Embryonic facial prominence (tissue), 1 donor: ENCODE data around the gene EXD1.
"Not testable (repeated sequence)": the region's sequence is repeated elsewhere in the genome, so short reads cannot be mapped to it uniquely, and the experiment has no call there.

Source experiments
- DNase-seq: peaks from one replicate; pipeline ENCODE4 v3.0.0-alpha.2; 2016; ENCODE audit errors: extremely low spot score

EXD1 gene, protein sequence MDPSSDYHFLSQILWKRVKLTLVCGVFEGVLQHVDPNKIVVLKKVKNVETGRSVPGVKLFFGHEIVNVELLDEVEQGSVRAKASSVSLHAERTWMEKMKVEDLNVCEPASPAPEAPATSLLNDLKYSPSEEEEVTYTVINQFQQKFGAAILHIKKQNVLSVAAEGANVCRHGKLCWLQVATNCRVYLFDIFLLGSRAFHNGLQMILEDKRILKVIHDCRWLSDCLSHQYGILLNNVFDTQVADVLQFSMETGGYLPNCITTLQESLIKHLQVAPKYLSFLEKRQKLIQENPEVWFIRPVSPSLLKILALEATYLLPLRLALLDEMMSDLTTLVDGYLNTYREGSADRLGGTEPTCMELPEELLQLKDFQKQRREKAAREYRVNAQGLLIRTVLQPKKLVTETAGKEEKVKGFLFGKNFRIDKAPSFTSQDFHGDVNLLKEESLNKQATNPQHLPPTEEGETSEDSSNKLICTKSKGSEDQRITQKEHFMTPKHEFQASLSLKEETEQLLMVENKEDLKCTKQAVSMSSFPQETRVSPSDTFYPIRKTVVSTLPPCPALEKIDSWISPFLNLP

DNA sequence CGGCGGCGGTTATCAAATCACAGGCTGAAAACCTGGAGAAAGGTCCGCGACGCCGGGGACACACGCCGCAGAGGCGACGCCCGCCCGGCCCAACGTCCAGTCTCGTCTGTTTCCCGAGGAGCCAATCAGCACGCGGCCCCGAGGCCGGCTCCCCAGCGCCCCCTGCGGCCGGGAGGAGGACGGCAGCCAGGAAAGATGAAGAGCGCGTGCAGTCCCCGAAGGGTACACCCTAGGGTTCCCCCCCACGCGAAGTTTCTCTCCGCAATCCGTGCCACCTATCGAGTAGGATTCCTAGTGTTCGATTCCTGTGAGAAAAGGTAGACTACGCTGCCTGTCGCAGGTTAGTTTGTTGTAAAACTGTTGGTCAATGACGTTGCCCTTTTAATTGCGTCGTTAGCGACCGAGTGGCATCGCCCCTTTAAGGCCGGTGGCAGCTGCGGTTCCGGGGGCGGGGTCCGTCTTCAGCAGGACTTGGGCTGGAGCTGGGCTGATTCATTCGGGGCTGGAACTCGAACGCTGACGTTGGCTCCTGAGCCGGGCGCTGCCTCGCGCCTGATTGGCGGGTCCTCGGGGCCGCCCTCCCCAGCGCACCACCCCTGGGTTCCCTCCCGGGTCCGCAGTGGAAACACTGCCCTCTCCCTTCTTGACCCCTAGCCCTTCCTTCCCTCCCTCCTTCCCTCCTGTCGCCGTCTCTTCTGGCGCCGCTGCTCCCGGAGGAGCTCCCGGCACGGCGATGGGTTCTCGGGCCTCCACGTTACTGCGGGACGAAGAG lies at the start of gene EXD1, which contains the start of gene CHP1:
EXD1 (minus strand) TSS at position 108 of the 772 bp plus-strand sequence. CDS start 4,182 bp downstream, outside the sequence.
CHP1 (plus strand) TSS at position 619 of the 772 bp plus-strand sequence; CDS start at position 734, 115 bp downstream.
- DNase-seq = peak; percentile 95

DNA sequence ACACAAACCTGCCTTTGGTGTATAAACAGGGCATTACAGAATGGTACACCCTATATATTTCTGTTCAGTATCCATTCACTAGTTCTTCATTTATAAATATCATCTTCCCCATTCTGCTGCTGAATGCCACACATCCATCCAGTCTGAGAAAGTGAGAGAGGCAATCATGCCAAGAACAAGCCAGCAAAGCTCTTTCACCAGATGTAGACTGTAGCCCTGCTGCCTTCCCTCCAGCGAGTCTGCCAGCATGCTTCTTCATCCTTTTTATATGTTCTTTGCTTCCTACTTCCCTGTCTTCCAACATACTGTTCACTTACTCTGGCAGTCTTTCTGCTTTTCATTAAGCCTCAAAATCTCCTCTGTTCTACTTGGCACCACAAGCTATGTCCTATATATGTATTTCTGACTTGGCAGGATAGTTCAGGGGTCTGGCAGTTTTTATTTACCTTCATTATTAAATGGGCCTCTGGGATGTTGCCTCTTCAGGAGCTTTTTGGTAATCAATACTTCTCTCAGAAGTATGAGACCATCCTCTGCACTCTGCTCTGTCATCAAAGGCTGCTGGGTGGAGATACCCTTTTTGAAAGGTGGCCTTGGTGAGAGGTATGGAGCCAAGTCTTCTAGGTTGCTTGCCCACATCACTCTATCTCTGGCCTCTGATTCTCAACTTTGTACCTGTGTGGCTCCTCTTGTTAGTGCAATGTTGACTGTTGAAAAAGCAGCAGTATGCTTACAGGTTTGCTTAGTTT lies 49.2 kb upstream of the EXD1 start:
- no peak for DNase-seq

DNA sequence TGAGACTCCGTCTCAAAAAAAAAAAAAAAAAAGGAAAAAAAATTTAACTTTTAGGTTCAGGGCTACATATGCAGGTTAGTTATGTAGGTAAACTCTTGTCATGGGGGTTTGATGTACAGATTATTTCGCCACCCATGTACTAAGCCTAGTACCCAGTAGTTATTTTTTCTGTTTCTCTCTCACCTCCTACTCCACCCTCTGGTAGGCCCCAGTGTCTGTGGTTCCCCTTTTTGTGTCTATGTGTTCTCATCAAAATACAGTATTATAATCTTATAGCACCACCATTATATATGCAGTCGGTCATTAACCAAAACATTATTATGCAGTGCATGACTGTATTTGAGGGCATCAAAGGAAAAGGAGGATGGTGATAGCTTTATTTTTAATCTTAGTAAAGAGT lies 47.8 kb upstream of the EXD1 start:
- DNase-seq = no peak

DNA sequence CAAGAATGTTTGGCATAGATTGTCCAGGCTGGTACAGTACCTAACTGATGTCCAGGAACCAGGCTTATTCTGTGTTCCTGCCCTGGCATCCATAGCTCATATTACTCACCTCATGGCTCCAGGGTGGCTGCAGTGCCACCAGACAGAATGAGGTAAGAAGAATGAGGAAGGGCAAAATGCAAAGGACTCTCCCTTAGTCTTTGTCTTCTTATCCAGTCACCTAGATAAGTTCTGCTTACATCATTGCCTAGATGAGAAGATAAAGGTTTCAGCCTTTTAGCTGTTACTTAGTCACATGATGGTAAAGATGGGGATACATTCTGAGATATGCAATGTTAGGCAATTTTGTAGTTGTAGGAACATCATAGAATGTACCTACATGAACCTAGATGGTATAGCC lies 46.3 kb upstream of the EXD1 start:
- no peak for DNase-seq

GRCh38 chr15:41269887-41270286 lies 39.3 kb upstream of the EXD1 start:
- no peak for DNase-seq

GRCh38 chr15:41263891-41264351 lies 33.4 kb upstream of the EXD1 start:
- no peak for DNase-seq

- DNase-seq = no peak
Observed at GRCh38 chr15:41262571-41262970, 32.0 kb upstream of the EXD1 start.

GRCh38 chr15:41260924-41261323 lies 30.4 kb upstream of the EXD1 start:
- DNase-seq = not testable (repeated sequence)

DNA sequence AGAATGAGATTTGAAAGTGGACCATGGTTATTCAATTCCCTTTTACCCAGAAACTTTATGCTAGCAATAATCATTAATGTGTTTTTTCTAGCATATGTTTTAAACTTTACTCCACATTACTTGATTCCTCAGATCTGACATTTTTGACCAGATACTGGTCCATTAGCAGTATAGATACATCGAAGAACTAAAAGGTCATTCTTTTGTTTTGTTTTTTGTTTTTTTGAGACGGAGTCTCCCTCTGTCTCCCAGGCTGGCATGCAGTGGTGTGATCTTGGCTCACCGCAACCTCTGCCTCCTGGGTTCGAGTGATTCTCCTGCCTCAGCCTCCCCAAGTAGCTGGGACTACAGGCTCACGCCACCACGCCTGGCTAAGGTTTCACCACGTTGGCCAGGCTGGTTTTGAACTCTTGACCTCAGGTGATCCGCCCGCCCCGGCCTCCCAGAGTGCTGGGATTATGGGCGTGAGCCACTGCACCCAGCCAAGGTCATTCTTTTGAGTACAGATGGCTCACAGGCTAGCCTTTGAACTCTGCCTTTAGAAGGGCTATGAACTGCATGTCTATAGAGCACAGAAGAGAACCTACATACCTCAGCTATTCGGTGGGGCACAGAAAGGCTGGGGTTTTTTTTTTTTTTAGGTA lies 29.1 kb upstream of the EXD1 start:
- no peak for DNase-seq

GRCh38 chr15:41258750-41259471 lies 28.4 kb upstream of the EXD1 start:
- DNase-seq = no peak

DNA sequence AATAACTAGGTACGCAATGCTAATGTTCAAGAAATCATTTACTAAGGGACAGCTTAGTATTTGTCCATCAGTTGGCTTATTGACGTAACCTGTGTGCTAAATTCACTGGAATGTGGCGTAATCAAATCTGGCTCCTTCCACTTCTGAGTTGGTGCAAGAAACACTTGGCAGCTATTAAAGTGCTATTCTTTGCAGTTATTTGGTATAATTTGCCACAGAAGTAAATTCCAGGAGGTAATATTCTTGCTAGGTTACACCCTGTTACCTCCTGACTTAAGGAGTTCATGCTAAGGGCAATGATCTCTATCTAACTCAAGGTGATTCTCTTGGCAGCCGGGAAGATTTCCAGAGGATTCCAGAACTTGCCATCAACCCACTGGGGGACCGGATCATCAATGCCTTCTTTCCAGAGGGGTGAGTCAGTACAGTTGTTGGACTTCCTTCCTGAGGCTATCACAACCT lies 26.1 kb upstream of the EXD1 start:
- DNase-seq = no peak

DNA sequence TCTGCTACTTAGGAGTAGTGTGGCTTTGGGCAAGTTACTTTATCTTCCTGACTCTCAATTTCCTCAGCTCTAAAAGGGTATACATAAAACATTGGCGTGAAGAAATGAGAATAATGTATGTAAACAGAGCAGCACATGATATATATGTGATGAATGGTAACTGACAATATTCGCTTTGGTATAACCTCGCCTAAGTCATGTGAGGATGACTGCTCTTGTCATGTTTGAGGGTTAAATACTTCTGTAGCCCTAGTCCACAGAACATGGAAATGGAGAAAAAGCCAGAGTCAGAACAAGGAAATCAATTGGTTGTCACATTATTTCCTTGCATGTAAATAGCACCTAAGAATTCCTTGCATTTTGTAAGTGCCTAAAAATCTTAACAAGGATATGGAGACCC lies 25.5 kb upstream of the EXD1 start:
- DNase-seq = no peak

DNA sequence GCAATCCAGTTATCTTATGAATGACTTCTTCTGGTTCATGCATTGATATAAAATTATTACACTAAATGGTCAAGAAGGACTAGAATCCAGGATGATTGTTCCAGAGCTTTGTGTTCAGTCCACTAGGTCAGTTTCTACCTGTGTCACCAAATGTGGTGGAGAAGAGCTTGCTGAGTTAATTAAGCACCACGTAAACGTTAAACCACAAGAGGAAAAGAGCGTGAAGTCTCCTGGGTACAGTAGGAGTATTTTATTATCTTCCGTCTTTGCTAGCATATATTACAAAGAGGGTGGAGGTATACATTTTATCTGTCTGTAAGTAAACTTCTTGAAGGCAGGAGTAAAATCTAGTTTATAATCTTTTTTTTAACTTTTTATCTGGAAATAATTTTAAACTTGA lies 24.0 kb upstream of the EXD1 start:
- no peak for DNase-seq

- no peak for DNase-seq
Observed at GRCh38 chr15:41251411-41251810, 20.9 kb upstream of the EXD1 start.

DNA sequence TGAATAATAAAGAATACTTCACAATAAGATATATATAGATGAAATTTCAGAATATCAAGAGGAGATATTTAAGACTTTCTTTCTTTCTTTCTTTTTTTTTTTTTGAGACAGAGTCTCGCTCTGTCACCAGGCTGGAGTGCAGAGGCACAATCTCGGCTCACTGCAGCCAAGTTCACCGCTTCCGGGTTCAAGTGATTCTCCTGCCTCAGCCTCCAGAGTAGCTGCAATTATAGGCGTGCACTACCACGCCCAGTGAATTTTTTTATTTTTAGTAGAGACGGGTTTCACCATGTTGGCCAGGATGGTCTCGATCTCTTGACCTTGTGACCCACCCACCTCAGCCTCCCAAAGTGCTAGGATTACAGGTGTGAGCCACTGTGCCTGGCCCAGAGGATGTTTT lies 20.2 kb upstream of the EXD1 start:
- DNase-seq = not testable (repeated sequence)

GRCh38 chr15:41241221-41241964 lies 10.8 kb upstream of the EXD1 start:
- DNase-seq = no peak

- DNase-seq = no peak
Observed at GRCh38 chr15:41238100-41238499, 7.5 kb upstream of the EXD1 start.

GRCh38 chr15:41235929-41236328 lies 5.4 kb upstream of the EXD1 start:
- DNase-seq = no peak

DNA sequence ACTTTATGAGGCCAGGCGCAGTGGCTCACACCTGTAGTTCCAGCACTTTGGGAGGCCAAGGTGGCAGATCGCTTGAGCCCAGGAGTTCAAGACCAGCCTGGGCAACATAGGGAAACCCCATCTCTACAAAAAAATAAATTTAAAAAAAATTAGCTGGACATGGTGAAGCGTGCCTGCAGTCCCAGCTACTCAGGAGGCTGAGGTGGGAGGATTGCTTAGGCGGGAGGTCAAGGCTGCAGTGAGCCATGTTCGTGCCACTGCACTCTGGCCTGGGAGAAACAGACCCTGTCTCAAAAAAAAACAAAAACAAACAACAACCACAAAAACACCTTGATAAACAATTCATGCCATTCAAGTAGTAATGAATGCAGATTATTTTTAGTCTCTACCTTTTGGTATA lies 4.7 kb upstream of the EXD1 start:
- not testable (repeated sequence) for DNase-seq

- DNase-seq = no peak
Observed at GRCh38 chr15:41233367-41233771, 2.8 kb upstream of the EXD1 start.
